CD4-positive, alpha-beta T cell treated with Interleukin-15 for 1 hour (primary cell): Measurements from ENCODE around the gene PPT2.
"Not testable (repeated sequence)": the region's sequence is repeated elsewhere in the genome, so short reads cannot be mapped to it uniquely, and the experiment has no call there.

ENCODE experiments used
- DNase-seq: peaks from one replicate; pipeline ENCODE4 v3.0.0-alpha.2; 2020

The PPT2 gene

DNA sequence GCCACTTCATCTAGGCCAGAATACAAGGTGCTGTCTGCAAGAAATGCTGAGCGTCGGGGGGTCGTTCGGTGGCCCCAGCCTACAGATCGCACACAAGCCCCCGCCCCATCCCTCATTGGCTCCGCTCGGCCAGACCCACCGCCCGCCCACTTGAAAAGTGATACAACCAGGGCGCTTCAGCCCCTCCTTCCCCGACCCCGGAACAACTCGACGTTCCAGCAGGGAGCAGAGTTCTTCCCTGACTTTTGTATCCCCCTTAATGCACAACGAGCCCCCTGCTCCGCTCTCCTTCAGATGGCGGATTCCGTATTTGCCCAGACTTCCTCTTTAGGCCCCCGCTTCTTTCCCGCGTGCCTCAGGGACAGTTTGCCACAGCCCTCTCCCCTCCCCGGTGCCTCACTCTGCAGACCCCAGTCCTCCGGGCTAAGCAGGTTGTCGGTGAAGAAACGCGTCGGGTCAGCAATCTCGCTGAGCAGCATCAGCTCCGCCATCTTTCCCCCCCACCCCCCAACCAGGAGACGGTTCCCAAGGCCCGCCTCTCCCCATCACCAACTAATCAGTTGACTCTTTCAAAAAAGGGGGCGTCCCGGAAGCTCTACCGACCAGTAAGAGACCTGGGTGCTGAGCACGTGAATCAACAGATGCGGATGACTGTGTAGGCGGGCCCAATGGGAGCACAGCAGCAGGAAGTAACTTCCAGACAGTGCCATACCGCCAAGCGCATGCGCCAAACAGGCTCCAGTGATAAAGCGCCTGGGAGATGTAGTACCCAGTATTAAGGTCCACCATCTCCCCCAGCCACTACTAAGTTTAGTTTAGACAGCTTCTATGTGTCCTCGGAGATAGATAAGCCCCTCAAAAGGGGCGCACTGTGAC, 26.0 kb upstream of the PPT2 start, which contains the start of gene ATF6B:
Gene ATF6B (minus strand): TSS at position 530 of the 876 bp plus-strand sequence. CDS start 39 bp downstream, at position 491.
- DNase-seq: peak; percentile 100

- DNase-seq: no peak
These were observed 25.1 kb upstream of the PPT2 start for GRCh38 chr6:32128751-32129296.

GRCh38 chr6:32129297-32130088, 24.4 kb upstream of the PPT2 start:
- no peak for DNase-seq

DNA sequence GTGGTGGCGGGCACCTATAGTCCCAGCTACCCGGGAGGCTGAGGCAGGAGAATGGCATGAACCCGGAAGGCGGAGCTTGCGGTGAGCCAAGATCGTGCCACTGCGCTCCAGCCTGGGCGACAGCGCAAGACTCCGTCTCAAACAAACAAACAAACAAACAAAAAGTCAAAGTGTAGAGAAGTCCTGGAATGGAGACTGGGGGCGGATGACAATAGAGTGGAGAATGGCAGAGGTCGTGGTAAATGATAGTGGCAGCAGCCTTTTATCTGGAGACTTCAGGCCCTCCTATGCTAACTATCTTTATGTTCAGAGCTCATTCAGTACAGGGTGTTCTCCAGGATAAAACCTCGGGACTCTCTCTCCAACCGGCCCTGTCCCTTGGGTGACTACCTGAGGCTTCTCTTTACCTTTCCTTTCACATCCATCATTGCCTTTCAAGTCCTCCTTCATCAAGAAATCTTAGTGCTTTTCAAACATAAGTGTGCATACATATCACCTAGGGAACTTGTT, 22.4 kb upstream of the PPT2 start:
- no peak for DNase-seq

GRCh38 chr6:32132110-32132509, 21.8 kb upstream of the PPT2 start:
- no peak for DNase-seq

- no peak for DNase-seq
These were observed 20.2 kb upstream of the PPT2 start for GRCh38 chr6:32133786-32134185.

- DNase-seq: no peak
These were observed 16.5 kb upstream of the PPT2 start for GRCh38 chr6:32137454-32137853.

DNA sequence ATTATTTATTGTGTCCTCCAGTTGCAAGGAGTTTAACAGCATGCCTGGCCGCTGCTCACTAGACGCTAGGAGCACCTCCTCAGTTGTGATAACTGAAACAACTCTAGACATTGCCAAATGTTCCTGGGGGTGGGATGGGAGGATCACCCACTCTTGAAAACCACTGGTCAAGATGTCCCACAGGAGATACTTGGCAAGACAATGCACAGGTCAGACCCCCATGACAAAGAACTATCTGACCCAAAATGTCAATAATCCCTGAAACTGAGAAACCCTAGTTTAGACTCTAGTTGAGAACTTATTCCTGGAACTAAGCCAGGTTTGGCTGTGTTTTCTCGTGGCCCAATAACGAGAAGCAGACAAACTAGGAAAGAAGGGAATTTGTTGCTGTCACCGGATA, 14.4 kb upstream of the PPT2 start:
- DNase-seq: no peak

- no peak for DNase-seq
These were observed 13.4 kb upstream of the PPT2 start for GRCh38 chr6:32140420-32141046.

- not testable (repeated sequence) for DNase-seq
These were observed 9.7 kb upstream of the PPT2 start for GRCh38 chr6:32144238-32144637.

DNA sequence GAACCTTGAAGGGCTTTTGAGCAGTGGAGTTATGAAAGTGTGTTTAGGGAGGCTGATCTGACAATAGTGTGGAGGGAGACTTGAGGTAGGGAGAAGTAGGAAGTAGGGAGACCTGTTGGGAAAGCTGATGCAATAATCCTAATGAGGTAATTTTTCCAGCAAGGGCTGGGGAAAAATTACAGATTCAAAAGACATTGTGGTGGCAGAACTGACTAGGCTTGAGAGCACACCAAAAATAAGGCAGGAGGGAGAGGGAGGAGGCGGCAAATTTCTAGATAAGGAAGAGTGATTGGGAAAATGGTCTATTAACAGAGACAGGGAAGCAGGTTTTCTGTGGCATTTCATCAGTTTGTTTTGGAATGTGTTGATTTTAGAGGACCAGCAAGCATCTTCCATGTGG, 7.7 kb upstream of the PPT2 start:
- no peak for DNase-seq

DNA sequence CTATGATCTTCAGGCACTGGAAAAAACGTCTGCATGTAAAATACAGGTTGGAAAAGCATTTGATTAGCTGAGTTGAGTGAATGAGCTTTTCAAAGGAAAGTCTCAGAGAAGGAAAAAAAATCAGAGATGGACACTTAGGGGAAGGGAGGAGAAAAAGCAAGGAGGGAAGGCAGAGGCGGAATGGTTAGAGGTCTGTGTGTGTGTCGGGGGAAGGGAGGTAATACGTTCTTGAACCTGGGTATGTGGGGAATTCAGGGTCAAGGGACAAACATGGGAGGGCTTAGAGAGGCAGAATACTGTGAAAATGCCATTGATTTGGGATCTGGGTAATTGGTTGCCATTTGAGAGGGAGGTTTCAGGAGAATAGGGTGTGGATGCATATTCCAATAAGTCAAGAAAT, 7.3 kb upstream of the PPT2 start:
- DNase-seq: no peak

- no peak for DNase-seq
These were observed 6.4 kb upstream of the PPT2 start for GRCh38 chr6:32147401-32148132.

DNA sequence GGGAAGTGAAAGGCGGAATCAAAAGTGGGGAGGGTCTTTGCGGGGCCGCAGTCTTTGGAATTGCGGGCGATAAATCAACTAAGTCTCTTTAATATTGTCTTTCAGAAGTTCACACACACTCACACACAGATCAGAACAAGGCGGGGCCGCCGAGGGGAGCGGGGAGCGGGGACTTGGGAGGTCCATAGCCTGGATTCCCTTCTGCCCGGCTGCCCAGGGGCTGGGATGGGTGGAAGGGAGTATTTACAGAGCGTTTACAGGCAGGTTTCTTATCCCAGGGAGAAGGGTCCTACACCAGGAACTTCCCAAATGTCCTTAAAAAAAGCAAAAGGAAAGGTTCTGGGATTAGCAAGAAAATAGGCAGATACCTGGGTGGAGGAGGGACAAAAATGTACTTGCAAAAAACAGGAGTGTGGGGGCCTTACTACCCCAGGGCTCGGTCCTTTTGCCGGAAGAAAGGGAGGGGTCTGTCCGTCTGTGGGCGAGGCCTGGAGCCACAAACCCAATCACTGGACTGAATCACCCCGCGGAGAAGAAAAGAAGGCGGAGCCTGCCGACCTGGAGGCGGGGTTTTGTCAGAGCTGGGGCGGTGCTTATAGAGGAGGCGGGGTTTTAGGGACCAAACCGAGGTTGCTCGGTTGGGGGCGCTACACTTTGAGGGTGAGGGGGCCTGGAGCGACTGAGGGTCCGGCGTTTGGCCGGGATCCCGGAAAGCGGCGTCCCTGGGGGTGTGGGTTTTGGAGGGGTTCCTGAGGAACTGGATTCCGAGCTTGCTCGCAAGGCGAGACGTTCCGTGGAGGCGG, 5.5 kb upstream of the PPT2 start:
- DNase-seq: peak; percentile 76

DNA sequence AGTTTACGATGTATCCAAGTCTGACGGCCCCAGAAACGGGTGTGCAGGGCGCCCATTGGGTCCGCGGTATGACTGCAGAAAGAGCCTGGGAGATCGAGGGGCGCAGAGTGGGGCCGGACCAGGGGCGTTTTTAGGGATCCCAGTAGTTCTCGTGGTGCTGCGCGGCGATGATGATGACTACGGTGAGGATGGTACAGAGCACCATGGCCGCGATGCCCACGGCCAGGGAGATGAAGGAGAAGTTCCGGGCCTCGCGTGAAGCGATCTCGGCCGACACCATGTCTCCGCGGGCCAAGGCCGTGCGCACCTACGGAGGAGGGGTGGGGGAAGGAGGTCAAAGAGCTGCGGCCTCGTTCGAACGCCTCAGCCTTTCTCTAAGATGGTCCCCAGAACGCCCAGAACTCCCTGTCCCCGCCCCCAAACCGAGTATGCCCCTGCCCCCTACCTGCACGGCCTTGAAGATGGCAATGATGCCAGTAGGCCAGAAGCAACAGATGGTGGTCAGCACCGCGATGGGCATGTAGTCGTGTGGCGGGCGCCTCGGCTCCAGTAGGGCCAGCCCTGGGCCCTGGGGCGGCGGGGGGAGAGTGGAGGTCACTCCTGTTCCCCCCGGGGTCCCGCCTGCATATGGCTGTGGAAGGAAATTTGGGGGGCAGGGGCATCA, 4.7 kb upstream of the PPT2 start:
- DNase-seq: peak; percentile 22

GRCh38 chr6:32149932-32150870, 3.7 kb upstream of the PPT2 start:
- no peak for DNase-seq

GRCh38 chr6:32151181-32151862, 2.6 kb upstream of the PPT2 start:
- no peak for DNase-seq

DNA sequence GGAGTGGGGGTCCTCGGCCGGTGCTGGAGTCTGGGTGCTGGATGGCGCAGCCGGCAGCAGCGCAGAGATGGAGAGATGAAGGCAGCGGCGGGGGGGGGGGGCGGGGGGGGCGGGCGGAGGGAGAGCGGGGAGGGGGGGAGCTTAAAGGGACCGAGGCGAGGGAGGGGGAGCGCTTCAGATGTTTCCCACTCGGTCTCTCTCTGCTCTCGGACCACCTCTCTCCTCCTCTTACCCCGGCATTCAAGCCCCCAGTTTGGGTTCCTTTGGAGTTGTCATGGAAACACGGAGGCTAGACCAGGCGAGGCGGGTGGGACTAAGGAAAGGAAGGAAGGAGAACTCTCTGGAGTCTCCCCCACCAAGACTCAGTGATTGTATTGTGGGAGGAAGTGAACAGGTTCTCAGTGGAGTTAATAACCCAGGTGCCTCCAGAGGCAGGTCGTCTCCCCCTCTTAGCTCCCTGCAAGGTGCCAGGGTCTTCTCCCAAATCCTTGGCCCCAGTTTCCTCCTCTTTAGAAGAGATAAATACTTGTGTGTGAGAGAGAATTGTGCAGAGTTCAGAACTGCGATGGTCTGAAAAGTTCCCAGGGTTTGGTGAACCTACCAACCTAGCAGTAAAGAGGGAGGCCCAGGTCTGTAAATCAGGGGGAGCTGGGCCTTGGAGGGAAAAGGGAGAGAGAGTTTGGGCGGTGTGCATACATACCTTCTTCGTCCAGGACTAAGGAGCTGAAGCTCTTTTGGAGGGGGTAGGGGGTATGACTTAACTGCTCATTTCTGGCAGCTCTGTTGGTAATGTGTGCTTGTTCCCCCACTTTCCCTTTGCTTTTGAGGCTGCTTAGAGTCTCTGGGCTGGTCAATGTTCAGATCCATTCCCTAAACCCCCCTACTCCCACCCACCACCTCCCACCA, 1.8 kb upstream of the PPT2 start, which contains the start of gene PRRT1:
Gene PRRT1 (minus strand): TSS at position 77 of the 906 bp plus-strand sequence. CDS start 112 bp downstream, outside the sequence.
- DNase-seq: no peak
